H9 (cell line): ENCODE data around the gene TRAK2. TPM values are rescaled to one million over a fixed set of nuclear protein-coding genes. Genes with fewer than 3 reads are reported as not detected.

ENCODE experiments used
- DNase-seq: peaks from one replicate; pipeline ENCODE4 v3.0.0-alpha.2; 2017
- H2AFZ ChIP-seq: one replicate; pipeline ENCODE4 v1.6.1; 2013; ENCODE audit warnings: mild to moderate bottlenecking, low read length, control low read depth, moderate library complexity
- H2AK5ac ChIP-seq: 2 replicates; pipeline ENCODE4 v1.6.1; 2013; ENCODE audit warnings: low read length, control low read depth, mixed read lengths; ENCODE audit not compliant: insufficient read length
- H2BK120ac ChIP-seq: one replicate; pipeline ENCODE4 v1.6.1; 2013; ENCODE audit warnings: low read depth, mild to moderate bottlenecking, low read length, control low read depth, inconsistent platforms; ENCODE audit not compliant: poor library complexity, severe bottlenecking
- H2BK12ac ChIP-seq: 2 replicates; pipeline ENCODE4 v1.6.1; 2013; ENCODE audit warnings: low read length, control low read depth, mixed read lengths, low read depth; ENCODE audit not compliant: insufficient read length
- H2BK15ac ChIP-seq: 2 replicates; pipeline ENCODE4 v1.6.1; 2013; ENCODE audit warnings: low read depth, low read length, control low read depth
- H2BK20ac ChIP-seq: one replicate; pipeline ENCODE4 v1.6.1; 2013; ENCODE audit warnings: low read depth, mild to moderate bottlenecking, low read length, control low read depth, inconsistent platforms; ENCODE audit not compliant: poor library complexity, severe bottlenecking
- H2BK5ac ChIP-seq: 2 replicates; pipeline ENCODE4 v1.6.1; 2013; ENCODE audit warnings: low read length, control low read depth, mixed read lengths; ENCODE audit not compliant: insufficient read length
- H3K14ac ChIP-seq: 2 replicates; pipeline ENCODE4 v1.6.1; 2013; ENCODE audit warnings: low read length, control low read depth; ENCODE audit not compliant: insufficient read depth
- H3K18ac ChIP-seq: 2 replicates; pipeline ENCODE4 v1.6.1; 2013; ENCODE audit warnings: low read depth, mild to moderate bottlenecking, mixed read lengths, low read length, control low read depth; ENCODE audit not compliant: insufficient read length
- H3K23ac ChIP-seq: 2 replicates; pipeline ENCODE4 v1.6.1; 2013; ENCODE audit warnings: low read length, control low read depth, mixed read lengths, low read depth; ENCODE audit not compliant: insufficient read length
- H3K23me2 ChIP-seq: 2 replicates; pipeline ENCODE4 v1.6.1; 2013; ENCODE audit warnings: low read depth, mild to moderate bottlenecking, mixed read lengths, low read length, control low read depth; ENCODE audit not compliant: insufficient read length, poor library complexity, severe bottlenecking
- H3K27ac ChIP-seq: 2 replicates; pipeline ENCODE4 v1.5.1; 2013; ENCODE audit warnings: low read length, control low read depth, mixed read lengths, low read depth; ENCODE audit not compliant: insufficient read length
- H3K27me3 ChIP-seq: 2 replicates; pipeline ENCODE4 v1.6.1; 2013; ENCODE audit warnings: low read length, control low read depth, inconsistent platforms; ENCODE audit not compliant: insufficient read depth
- H3K4ac ChIP-seq: 2 replicates; pipeline ENCODE4 v1.6.1; 2013; ENCODE audit warnings: low read depth, mild to moderate bottlenecking, control low read depth, inconsistent platforms, low read length, moderate library complexity
- H3K4me1 ChIP-seq: 2 replicates; pipeline ENCODE4 v1.6.1; 2013; ENCODE audit warnings: low read length, control low read depth, inconsistent platforms; ENCODE audit not compliant: insufficient read depth
- H3K4me2 ChIP-seq: 2 replicates; pipeline ENCODE4 v1.6.1; 2013; ENCODE audit warnings: low read length, control low read depth, mixed read lengths; ENCODE audit not compliant: insufficient read length, insufficient read depth
- H3K56ac ChIP-seq: 2 replicates; pipeline ENCODE4 v1.6.1; 2013; ENCODE audit warnings: low read depth, mild to moderate bottlenecking, mixed read lengths, low read length, control low read depth; ENCODE audit not compliant: insufficient read length
- H3K79me1 ChIP-seq: 2 replicates; pipeline ENCODE4 v1.6.1; 2013; ENCODE audit warnings: low read depth, mild to moderate bottlenecking, moderate library complexity, low read length, control low read depth, inconsistent platforms; ENCODE audit not compliant: insufficient read depth, poor library complexity, severe bottlenecking
- H3K79me2 ChIP-seq: 2 replicates; pipeline ENCODE4 v1.6.1; 2013; ENCODE audit warnings: low read length, control low read depth, inconsistent platforms; ENCODE audit not compliant: insufficient read depth
- H3K9ac ChIP-seq: 2 replicates; pipeline ENCODE4 v1.6.1; 2013; ENCODE audit warnings: low read length, control low read depth, mixed read lengths; ENCODE audit not compliant: insufficient read length; ENCODE audit errors: extremely low read depth
- H3K9me3 ChIP-seq: one replicate; pipeline ENCODE4 v1.6.1; 2013; ENCODE audit warnings: low read depth, low read length, inconsistent platforms; ENCODE audit not compliant: control insufficient read depth
- H3T11ph ChIP-seq: one replicate; pipeline ENCODE4 v1.6.1; 2013; ENCODE audit warnings: mild to moderate bottlenecking, low read length, control low read depth, inconsistent platforms
- H4K20me1 ChIP-seq: one replicate; pipeline ENCODE4 v1.6.1; 2013; ENCODE audit not compliant: control insufficient read depth, insufficient read length, insufficient read depth
- H4K5ac ChIP-seq: 2 replicates; pipeline ENCODE4 v1.6.1; 2013; ENCODE audit warnings: low read depth, mild to moderate bottlenecking, mixed read lengths, low read length, control low read depth; ENCODE audit not compliant: insufficient read length
- H4K8ac ChIP-seq: replicated peaks from 2 replicates; pipeline ENCODE4 v1.6.1; 2013; ENCODE audit warnings: low read length, control low read depth, mixed read lengths, low read depth; ENCODE audit not compliant: insufficient read length
- H4K91ac ChIP-seq: 2 replicates; pipeline ENCODE4 v1.6.1; 2013; ENCODE audit warnings: low read depth, mild to moderate bottlenecking, moderate library complexity, mixed read lengths, low read length, control low read depth; ENCODE audit not compliant: insufficient read length
- H3K27ac Mint-ChIP-seq, 3 experiments: 2 replicates in 2 of 3; 3 replicates in 1 of 3; pipeline ENCODE4 v1.8.0; 2020 to 2021; ENCODE audit warnings: mixed read lengths in 3 of 3, mild to moderate bottlenecking in 1 of 3, moderate library complexity in 1 of 3
- H3K27me3 Mint-ChIP-seq: 2 replicates; pipeline ENCODE4 v1.8.0; 2021; ENCODE audit warnings: low read depth, mild to moderate bottlenecking, moderate library complexity, mixed read lengths
- H3K36me3 Mint-ChIP-seq, 3 experiments: 2 replicates in 2 of 3; 3 replicates in 1 of 3; pipeline ENCODE4 v1.8.0; 2020 to 2021; ENCODE audit warnings: low read depth in 3 of 3, mixed read lengths in 3 of 3; ENCODE audit not compliant: insufficient read depth in 1 of 3
- H3K4me1 Mint-ChIP-seq, 2 experiments: 2 replicates each; pipeline ENCODE4 v1.8.0; 2020; ENCODE audit warnings: mixed read lengths in 2 of 2
- H3K4me3 Mint-ChIP-seq, 2 experiments: 2 replicates in 1 of 2; 3 replicates in 1 of 2; pipeline ENCODE4 v1.8.0; 2020 to 2021; ENCODE audit warnings: mild to moderate bottlenecking in 2 of 2, mixed read lengths in 2 of 2, moderate library complexity in 1 of 2
- H3K9me3 Mint-ChIP-seq, 2 experiments: 2 replicates in 1 of 2; 3 replicates in 1 of 2; pipeline ENCODE4 v1.8.0; 2020; ENCODE audit warnings: mild to moderate bottlenecking in 2 of 2, mixed read lengths in 2 of 2, moderate library complexity in 1 of 2
- whole genome bisulfite sequencing: extraction: QIAGEN DNeasy Blood & Tissue Kit; methylation state at CpG from one replicate; pipeline ENCODE4 v1.1.7; 2013; ENCODE audit warnings: missing lambda C conversion rate, low lambda C conversion rate, mixed read lengths; ENCODE audit not compliant: insufficient read length; ENCODE audit errors: extremely low coverage; 5-methylcytosine and 5-hydroxymethylcytosine counted together
- total RNA-seq: library from RNA; stranded (reverse); gene quantifications from 2 replicates; pipeline ENCODE4 v1.2.1, GENCODE V29; 2021
- TF ChIP-seq, protein P1 (sequence below): fragments of 200-600 bp; sonication (generic); conservative IDR thresholded peaks from 3 replicates; pipeline ENCODE4 v1.8.0; 2021; ENCODE audit warnings: antibody characterized with exemption, mild to moderate bottlenecking

Gene TRAK2
- total RNA-seq, 1 experiment from 2014 or later: 14.2 TPM

- Histone ChIP-seq H3K27me3 (no peaks in the 10 kb centered on the region), H2AFZ (no peak overlapping the region), H3K4ac (no peak overlapping the region), H3K9ac (no peak overlapping the region), H3K9me3 (peaks cover 15% of the 10 kb centered on the region), H2BK12ac (no peak overlapping the region), H3T11ph (no peak overlapping the region), H2BK120ac (no peak overlapping the region), H4K5ac (no peak overlapping the region), H2AK5ac (no peak overlapping the region), H4K91ac (no peak overlapping the region), H3K18ac (no peak overlapping the region), H3K27ac (no peak overlapping the region), H2BK15ac (no peak overlapping the region), H3K14ac (no peak overlapping the region), H3K4me1 (peaks cover 2% of the 10 kb centered on the region; the same call in 1 of the 2 replicates), H3K23me2 (no peaks in the 10 kb centered on the region), H3K79me1 (no peaks in the 10 kb centered on the region), H3K56ac (no peak overlapping the region), H2BK5ac (no peak overlapping the region), H4K8ac (no peak overlapping the region), H4K20me1 (no peaks in the 10 kb centered on the region), H2BK20ac (no peak overlapping the region), H3K23ac (no peak overlapping the region), H3K4me2 (no peak overlapping the region), H3K79me2 (no peaks in the 10 kb centered on the region)
- WGBS: no CpG with 5 or more reads among the region's 5 CpGs
- Mint-ChIP-seq H3K4me1 (peaks cover 0 to 11% of the 10 kb centered on the region in 2 experiments; a peak in 2 of 4 replicates), H3K4me3 (no peak overlapping the region), H3K27me3 (no peaks in the 10 kb centered on the region), H3K36me3 (peaks cover 18 to 28% (median 26%) of the 10 kb centered on the region in 3 experiments), H3K27ac (no peak overlapping the region), H3K9me3 (peaks cover 31% of the 10 kb centered on the region in 2 experiments)
- DNase-seq: no peak
- TF ChIP-seq, protein P1, sequence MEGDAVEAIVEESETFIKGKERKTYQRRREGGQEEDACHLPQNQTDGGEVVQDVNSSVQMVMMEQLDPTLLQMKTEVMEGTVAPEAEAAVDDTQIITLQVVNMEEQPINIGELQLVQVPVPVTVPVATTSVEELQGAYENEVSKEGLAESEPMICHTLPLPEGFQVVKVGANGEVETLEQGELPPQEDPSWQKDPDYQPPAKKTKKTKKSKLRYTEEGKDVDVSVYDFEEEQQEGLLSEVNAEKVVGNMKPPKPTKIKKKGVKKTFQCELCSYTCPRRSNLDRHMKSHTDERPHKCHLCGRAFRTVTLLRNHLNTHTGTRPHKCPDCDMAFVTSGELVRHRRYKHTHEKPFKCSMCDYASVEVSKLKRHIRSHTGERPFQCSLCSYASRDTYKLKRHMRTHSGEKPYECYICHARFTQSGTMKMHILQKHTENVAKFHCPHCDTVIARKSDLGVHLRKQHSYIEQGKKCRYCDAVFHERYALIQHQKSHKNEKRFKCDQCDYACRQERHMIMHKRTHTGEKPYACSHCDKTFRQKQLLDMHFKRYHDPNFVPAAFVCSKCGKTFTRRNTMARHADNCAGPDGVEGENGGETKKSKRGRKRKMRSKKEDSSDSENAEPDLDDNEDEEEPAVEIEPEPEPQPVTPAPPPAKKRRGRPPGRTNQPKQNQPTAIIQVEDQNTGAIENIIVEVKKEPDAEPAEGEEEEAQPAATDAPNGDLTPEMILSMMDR: no peak
Observed at GRCh38 chr2:201432621-201433393, 18.5 kb downstream of the TRAK2 start.
